Fibroblast of skin of left biceps (primary cell): ENCODE data around the gene DNAH8.
"Not testable (repeated sequence)": the region's sequence is repeated elsewhere in the genome, so short reads cannot be mapped to it uniquely, and the experiment has no call there.

ENCODE experiments used
- DNase-seq, 2 experiments: peaks; one replicate each; pipeline ENCODE4 v3.0.0-alpha.2; 2013; ENCODE audit warnings: low read depth in 2 of 2

The DNAH8 gene

DNA sequence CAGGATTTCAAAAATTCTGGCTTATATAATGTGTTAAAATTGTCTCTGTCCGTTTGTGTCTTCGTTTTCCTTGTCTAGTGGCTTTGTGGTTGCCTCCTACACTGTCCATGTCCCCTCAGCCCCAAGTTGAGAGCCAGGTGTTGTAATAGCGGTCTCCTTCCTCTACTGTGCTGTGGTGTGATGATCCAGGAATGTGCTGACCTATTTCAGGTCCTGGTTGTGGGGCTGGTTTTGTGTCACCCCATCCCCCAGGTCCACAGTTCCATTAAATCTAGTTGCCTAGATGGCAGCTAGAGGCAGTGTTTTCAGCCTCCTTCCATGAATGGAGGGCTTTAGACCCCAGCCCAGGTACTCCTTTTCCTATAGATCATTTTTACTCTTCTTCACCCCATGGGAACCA is 128.7 kb downstream of the DNAH8 start:
- no peak for DNase-seq

DNA sequence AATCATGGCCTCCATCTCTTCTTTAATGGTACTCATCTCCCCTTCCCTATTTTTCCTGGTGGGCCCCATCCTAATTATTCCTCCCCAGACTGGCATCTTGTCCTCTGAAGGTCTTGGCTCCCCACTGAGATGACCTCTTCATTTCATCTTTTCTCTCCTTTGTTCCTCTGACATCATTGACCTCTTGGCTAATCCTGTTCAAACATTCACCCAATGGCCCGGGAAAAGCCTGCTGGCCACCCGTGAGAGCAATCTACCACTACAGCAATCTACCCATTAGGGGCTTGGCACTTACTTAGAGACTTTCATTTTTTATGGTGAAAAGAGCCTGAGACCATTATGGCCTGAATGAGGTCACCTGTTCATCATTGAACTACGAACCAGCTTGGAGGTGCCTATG is 130.8 kb downstream of the DNAH8 start:
- no peak for DNase-seq

DNA sequence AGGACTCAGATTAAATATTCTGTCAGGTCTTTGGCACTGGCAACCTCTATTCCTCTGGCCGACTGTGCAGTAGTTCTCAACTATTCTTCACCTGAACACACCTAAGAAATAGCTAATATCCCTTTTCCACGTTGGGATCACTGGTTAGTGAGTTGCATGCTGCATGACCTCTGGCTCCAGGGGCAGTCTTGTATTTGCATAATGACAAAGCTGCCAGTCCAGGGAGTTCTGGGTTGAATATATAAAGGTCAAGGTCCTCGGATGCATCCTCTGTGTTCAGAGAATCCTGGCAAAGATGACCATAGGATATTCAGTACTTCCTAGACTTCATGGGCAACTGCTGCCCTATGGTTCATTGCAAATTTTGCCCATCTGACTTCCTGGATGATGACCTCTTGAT is 131.2 kb downstream of the DNAH8 start:
- DNase-seq: no peak

DNA sequence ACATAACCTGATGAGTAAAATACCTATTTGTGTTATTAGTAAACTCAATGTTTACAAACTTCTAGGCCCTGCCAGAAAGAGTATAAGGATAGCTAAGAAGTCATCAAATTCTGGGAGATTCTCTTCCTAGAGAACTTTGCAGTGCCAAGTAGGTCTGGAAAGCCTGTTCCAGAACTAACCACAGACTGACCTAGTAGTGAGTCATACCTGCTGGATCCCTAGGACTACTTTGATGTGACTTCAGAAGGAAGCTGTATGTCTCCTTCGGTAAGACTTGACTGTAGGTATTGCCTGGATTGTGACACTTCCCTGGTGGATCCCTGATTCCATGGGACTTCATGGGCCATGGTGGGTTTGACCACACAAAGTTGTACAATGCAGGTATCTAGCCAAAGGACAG is 131.7 kb downstream of the DNAH8 start:
- no peak for DNase-seq

GRCh38 chr6:38847497-38847896 is 132.4 kb downstream of the DNAH8 start:
- DNase-seq: no peak

DNA sequence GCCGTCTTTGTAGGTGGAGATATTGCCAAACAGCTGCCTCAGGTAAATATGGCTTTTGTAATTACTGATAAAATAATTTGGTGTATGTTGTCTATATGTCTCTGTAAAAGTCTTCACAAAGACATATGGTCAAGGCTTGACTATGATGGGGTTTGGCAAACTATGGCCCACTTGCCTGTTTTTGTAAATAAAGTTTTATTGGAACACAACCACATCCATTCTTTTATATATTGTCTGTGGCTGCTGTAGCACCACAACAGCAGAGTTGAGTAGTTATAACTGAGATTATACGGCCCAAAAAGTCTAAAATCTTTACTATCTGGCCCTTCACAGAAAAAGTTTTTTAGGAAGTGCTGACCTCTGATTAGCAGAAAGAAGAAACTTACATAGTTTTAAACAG is 133.6 kb downstream of the DNAH8 start:
- no peak for DNase-seq

GRCh38 chr6:38852215-38852614 is 137.1 kb downstream of the DNAH8 start:
- DNase-seq: no peak

DNA sequence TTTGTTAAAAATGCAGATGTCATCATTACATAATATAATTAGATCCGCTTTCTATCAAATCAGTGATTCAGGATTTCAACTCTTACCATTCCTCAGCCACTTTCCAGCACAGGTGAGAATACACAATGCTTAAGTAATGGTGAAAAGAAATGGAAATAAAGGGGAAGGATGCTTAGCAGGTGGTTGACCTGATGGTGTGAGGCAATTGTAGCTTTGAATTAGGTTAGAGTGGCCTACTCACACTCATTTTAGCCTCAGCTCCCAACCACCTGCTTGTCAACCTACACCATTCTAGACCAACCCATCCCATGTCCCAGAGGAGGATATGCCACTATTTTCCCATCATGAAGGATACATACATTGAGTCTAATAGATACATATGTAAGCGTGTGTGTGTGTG is 138.1 kb downstream of the DNAH8 start:
- no peak for DNase-seq

- no peak for DNase-seq
Observed at GRCh38 chr6:38856492-38856891, 141.4 kb downstream of the DNAH8 start.

DNA sequence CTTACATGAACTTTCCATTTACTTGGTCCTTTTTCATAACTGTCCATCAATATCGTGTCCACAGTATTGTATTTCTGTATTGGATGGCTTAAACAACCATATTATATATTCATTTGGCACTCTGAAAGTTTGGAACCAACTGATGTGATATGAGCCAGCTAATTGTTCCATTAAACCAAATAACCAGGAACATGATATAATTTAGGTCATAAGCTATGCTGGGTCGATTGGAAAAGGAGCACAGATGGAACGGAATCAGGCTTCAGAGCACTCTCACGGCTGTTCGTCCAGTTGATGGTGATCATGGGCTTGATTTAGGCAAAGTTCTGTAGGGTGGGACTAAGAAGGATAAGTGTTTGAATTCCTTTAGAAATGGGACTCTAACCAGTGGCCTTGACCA is 142.7 kb downstream of the DNAH8 start:
- DNase-seq: no peak

GRCh38 chr6:38860041-38860440 is 144.9 kb downstream of the DNAH8 start:
- DNase-seq: no peak

DNA sequence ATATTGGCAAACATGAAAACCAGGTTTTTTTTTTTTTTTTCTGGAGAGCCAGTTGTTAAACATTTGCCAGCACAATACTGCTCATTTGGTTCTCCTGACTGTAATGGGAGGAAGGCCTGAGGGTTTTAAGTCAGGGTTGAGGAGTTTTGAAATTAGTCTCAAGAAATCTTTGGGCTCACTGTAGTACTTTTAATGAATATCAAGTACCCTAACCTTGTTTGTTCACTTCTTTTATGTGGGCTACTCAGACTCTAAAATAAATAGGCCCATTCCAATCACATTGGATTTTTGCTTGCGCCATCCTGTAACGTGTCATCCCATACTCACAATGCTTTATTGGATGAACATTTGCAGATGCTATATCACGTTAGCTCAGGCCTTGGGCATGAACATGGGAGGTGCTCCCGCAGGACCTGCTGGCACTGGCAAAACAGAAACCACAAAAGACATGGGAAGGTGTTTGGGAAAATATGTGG is 146.9 kb downstream of the DNAH8 start:
- DNase-seq: no peak

GRCh38 chr6:38865521-38866174 is 150.5 kb downstream of the DNAH8 start:
- no peak for DNase-seq

GRCh38 chr6:38867726-38868125 is 152.6 kb downstream of the DNAH8 start:
- no peak for DNase-seq

DNA sequence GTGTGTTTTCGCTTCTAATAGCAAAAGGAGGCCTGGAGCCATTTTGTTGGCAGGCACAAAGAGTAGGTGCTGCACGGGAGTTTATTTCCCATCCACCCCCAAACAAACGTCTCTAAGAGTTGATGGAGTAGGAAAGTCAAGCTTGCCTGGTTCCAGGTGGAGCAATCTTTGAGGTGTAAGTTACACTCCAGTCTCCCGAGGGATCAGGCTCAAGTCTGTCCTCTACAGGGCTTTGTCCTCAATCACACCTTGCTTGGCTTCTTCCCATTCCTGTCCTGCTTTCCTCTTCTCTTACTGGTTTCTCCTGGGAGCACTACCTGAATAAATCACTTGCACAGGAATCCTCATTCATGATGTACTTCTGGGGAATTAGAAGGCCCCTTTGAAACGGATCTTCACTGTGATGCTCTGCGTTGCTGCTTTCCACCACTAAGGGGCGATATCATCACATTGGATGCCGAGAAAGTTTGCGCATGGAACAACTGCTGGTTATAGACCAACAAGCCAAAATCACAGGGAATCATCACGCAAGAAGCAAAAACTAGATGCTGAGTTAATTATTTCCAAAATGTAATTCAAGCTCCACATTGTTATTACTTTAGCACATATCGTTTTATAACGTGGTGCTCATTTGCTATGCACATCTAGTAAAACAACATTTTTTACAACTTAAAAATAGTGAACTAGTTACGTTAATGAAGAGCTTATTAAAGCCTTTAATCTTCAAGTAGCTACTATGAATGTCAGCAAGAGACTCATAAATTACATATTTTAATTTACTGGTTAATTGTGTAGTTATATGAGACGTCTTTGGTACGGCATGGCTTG is 156.8 kb downstream of the DNAH8 start:
- DNase-seq: peak in 1 of 2 experiments; percentile 4

DNA sequence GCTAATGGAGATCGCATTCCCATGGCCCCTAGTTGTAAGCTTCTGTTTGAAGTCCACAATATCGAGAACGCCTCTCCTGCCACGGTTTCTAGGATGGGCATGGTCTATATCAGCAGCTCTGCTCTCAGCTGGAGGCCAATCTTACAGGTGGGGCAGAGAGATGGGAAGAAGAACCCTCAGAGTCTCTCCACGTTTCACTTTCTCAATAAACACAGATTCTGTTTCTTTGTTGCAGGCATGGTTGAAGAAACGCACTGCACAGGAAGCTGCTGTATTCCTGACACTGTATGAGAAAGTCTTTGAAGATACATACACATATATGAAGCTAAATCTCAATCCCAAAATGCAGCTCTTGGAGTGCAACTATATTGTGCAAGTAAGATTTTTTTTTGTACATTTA is 157.9 kb downstream of the DNAH8 start:
- no peak for DNase-seq

DNA sequence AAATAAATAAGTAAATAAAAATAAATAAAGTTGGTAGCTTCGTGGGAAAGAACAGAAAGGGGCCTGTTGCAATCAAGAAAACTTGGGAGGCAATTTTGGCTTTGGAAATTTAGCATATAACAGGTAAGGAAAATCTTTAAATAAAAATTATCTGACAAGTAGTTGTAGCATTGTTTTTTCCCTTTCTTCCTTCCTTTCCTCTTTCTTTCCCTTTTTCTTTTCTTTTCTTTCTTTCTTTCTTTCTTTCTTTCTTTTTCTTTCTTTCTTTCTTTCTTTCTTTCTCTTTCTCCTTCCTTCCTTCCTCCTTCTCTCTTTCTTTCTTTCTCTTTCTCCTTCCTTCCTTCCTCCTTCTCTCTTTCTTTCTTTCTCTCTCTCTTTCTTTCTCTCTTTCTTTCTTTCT is 158.7 kb downstream of the DNAH8 start:
- DNase-seq: not testable (repeated sequence)

- DNase-seq: no peak
Observed at GRCh38 chr6:38876475-38876874, 161.4 kb downstream of the DNAH8 start.

DNA sequence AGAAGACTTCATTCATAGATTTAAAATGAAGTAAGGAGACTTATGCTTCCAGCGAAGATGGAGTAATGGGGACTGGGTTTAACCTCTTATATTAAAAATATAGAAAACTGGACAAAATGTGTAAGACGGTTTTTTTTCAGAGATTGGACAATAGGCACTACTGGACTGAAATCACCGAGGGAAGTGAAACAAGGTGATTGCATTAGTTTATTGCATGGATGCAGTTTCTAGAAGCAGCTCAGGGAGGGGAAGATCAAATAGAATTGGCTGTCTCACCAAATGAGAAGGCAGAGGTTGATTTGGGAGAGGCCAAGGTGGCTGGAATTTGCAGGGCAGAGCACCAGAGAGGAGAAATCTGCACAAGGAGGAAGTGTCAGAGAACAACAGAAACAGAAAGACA is 162.6 kb downstream of the DNAH8 start:
- DNase-seq: no peak

DNA sequence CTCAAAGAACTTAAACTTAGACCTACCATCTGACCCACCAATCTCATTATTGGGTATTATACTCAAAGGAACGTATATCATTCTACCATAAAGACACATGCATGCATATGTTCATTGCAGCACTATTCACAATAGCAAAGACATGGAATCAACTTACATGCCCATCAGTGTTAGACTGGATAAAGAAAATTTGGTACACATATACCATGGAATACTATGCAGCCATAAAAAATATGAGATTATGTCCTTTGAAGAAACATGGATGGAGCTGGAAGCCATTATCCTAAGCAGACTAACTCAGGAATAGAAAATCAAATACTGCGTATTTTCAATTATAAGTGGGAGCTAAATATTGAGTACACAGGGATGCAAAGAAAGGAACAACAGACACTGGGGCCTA is 167.0 kb downstream of the DNAH8 start:
- no peak for DNase-seq

DNA sequence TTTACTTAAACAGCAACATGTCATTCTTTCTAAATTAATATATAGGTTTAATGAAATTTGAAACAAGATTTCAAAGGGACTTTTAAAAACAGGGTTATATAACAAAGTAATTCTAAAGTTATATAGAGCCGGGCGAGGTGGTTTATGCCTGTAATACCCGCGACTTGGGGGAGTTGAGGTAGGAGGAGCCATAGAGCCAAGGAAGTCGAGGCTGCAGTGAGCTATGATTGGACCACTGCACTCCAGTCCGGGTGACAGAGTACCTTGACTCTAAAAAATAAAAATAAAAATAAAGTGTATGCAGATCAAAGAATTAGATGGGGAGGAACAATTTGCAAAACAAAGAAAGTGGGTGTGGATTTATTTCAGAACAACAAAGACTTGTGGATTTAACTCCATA is 182.4 kb downstream of the DNAH8 start:
- no peak for DNase-seq

- DNase-seq: no peak
Observed at GRCh38 chr6:38901802-38902522, 186.9 kb downstream of the DNAH8 start.

DNA sequence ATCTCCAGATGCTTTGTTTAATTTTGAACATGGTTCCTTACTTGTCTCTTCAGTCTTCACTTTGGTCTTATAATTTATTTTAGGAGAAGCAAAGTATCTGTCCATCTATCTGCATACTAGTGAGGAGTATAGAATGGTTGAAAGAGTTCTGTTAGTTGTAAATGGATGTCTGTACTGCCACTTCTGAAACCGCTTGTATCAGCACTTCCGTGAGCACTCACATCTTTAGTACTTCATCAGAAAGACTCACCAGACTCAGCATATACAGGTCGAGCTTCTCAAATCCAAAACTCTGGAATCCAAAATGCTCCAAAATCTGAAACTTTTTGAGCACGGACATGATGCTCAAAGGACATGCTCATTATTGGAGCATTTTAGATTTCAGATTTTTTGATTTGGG is 191.5 kb downstream of the DNAH8 start:
- no peak for DNase-seq
